SK-N-SH (cell line): ENCODE measurements around the gene ESRRA.

Experiments
- CTCF ChIP-seq: fragments of 200-600 bp; sonication (generic); IDR thresholded peaks from 2 replicates; pipeline ENCODE4 v1.6.1; 2017; ENCODE audit warnings: antibody characterized with exemption, mild to moderate bottlenecking, moderate library complexity
- FOXJ3 ChIP-seq: sonication (generic); formaldehyde crosslinking; IDR thresholded peaks from 2 replicates; pipeline ENCODE4 v1.5.1; 2020; ENCODE audit warnings: mild to moderate bottlenecking, missing genetic modification reagents

DNA sequence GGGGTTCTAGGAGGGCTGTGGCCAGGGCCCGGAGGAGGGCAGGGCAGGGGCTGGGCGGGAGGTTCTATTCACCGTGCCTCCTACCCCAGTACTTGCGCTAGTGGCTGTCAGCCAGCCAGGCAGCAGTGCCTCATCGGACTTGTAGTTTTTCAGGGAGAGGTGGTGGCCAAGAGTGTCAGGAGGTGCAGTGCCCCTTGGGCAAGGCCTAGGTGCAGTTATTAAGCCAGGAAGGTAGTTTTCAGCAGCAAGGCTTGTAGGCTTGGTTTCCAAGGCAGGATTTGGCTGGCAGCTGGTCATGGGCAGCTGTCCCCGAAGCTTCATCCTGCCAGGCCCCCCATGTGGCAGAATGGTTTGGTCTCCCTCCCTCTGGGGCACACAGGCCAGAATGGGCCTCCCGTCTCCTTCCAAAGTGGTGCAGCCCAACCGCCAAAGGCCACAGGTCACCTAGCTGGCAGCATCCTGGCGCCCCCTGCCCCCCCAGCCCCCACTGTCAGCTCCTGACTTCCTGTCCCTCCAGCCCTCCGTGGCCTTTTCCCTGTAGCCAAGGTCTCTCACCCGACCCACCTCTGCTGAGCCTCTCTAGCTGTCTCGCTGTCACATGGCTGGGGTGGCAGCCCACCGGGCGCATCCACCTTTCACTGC lies 43.2 kb downstream of the ESRRA start:
- TF ChIP-seq FOXJ3, result no peak
- TF ChIP-seq CTCF, result no peak
